Adrenal gland (tissue), 12 donors: ENCODE measurements around the gene SLC27A2. TPM values are rescaled to one million over a fixed set of nuclear protein-coding genes. Genes with fewer than 3 reads are reported as not detected.
"Not testable (repeated sequence)": the region's sequence is repeated elsewhere in the genome, so short reads cannot be mapped to it uniquely, and the experiment has no call there.

Experiments used
- DNase-seq, 7 donors: peaks; one replicate each; pipeline ENCODE4 v3.0.0-alpha.2; 2019 to 2020
- H3K27ac ChIP-seq, 5 donors: fragments of 200-600 bp; sonication (generic) in 4 of 5; 1 replicate in 3 of 5; 2 replicates in 2 of 5; pipeline versions ENCODE4 v1.5.1 to v1.8.0; 2016 to 2020; ENCODE audit warnings: mild to moderate bottlenecking in 1 of 5
- H3K27me3 ChIP-seq: fragments of 200-600 bp; 2 replicates; pipeline ENCODE4 v1.8.0; 2021
- H3K36me3 ChIP-seq, 2 donors: fragments of 200-600 bp; replicated peaks in 1 of 2; 1 replicate in 1 of 2; 2 replicates in 1 of 2; pipeline versions ENCODE4 v1.5.1 to v1.8.0; 2018 to 2022
- H3K4me1 ChIP-seq, 2 donors: fragments of 200-600 bp; replicated peaks in 1 of 2; 1 replicate in 1 of 2; 2 replicates in 1 of 2; pipeline versions ENCODE4 v1.5.1 to v1.8.0; 2018 to 2021
- H3K4me3 ChIP-seq, 4 donors: fragments of 200-600 bp; sonication (generic) in 3 of 4; one replicate each; pipeline ENCODE4 v1.5.1; 2016 to 2018
- H3K9me3 ChIP-seq, 3 donors: fragments of 200-600 bp; sonication (generic) in 1 of 3; replicated peaks in 1 of 3; 1 replicate in 2 of 3; 2 replicates in 1 of 3; pipeline versions ENCODE4 v1.5.1 to v1.8.0; 2016 to 2021
- POLR2A ChIP-seq, 2 donors: fragments of 450-650 bp; IDR thresholded peaks; one replicate each; pipeline ENCODE4 v1.6.1; 2017; ENCODE audit warnings: antibody characterized with exemption in 2 of 2, mild to moderate bottlenecking in 2 of 2, moderate library complexity in 1 of 2
- WGBS, 4 donors: extraction: QIAGEN DNeasy Blood & Tissue Kit in 2 of 4; methylation state at CpG; one replicate each; pipeline versions ENCODE4 v1.1.5 to v1.1.7; 2013 to 2017; 5-methylcytosine and 5-hydroxymethylcytosine counted together
- intact Hi-C, 2 donors: fragments of 100-400 bp; cut with DNase I; formaldehyde crosslinking; loops; one replicate each; pipeline versions ENCODE4 v1.14.1 to v1.15.0; 2022 to 2023
- polyA plus RNA-seq, 3 donors: library from polyadenylated mRNA; stranded (reverse); fragments of 200-250 nt in 2 of 3; fragments of 350-450 nt in 1 of 3; fragmentation: Illumina TruSeq in 1 of 3; extraction: RNeasy Lipid Tissue Mini Kit (QIAGEN cat#74804) in 1 of 3; gene quantifications; one replicate each; pipeline ENCODE4 v1.2.3, GENCODE V29; 2013 to 2014
- total RNA-seq, 9 donors: library from RNA; depleted of rRNA in 4 of 9; stranded (reverse); fragments of >200 nt in 4 of 9; fragments of 120-200 nt in 1 of 9; fragmentation: NEBNext Ultra II Directional in 1 of 9; extraction: Animal tissue kit (Norgen Biotek cat#: 25700) in 1 of 9; gene quantifications; one replicate each; pipeline versions ENCODE4 v1.1.0 to v1.2.4, GENCODE V29; 2013 to 2023
- TF ChIP-seq, protein P1 (sequence below), 6 experiments: fragments of 450-650 bp in 4 of 6; fragments of 200-600 bp in 2 of 6; sonication (generic) in 1 of 6; IDR thresholded peaks; 1 replicate in 5 of 6; 2 replicates in 1 of 6; pipeline versions ENCODE4 v1.5.1 to v1.8.0; 2016 to 2021; ENCODE audit warnings: antibody characterized with exemption in 6 of 6, mild to moderate bottlenecking in 2 of 6, moderate library complexity in 1 of 6
- donor health status: healthy with polysubstance abuse.
- donor health status: Bipolar disorder and iron deficiency.
- donor health status: DM: yes; HTN: yes; CAD: no.
- donor health status: DM: no; HTN: no; CAD: no.
- donor health status: DM: no; HTN: no; CAD: no.
- donor health status: DM: yes; HTN: yes; CAD: no.

SLC27A2 gene
- total and polyA plus RNA-seq, 12 donors, result 0.22 to 49.5 (median 22.5) TPM

DNA sequence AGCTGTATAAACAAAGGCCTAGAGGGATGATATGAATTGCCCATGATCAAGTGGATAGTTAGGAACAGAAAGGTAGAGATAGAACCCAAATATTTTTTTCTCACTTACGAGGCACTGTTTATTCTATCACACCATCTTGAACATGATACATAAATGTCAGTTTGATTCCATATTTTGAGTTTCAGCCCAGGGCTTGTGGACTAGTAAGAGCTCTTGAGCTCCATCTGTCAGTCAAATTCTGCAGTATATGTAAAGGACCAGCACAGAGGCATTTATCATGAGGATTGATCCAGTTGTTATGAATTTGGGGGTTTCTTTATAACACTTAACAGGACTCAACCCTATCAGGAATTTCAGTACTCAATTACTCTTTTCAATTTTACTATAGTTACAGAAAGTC, 4.8 kb downstream of the SLC27A2 start:
- DNase-seq, result no peak
- Histone ChIP-seq H3K9me3 (no peaks in the 10 kb centered on the region), H3K4me3 (no peak overlapping the region), H3K36me3 (no peaks in the 10 kb centered on the region), H3K27ac (no peak overlapping the region), H3K27me3 (peaks cover 8% of the 10 kb centered on the region), H3K4me1 (peaks cover 7 to 11% of the 10 kb centered on the region in 2 donors)
- WGBS, 4 donors, result 76 to 93% (median 84%) methylated on average over 1 of the region's 1 CpG
- intact Hi-C loops, result loop anchor here in 1 of 2 donors (10.0 kb wide), 1 partner anchor 138 kb away; no protein-coding TSS in a partner anchor
- TF ChIP-seq POLR2A (IDR thresholded peaks at IDR 0.05), result no peak
- TF ChIP-seq, protein P1, sequence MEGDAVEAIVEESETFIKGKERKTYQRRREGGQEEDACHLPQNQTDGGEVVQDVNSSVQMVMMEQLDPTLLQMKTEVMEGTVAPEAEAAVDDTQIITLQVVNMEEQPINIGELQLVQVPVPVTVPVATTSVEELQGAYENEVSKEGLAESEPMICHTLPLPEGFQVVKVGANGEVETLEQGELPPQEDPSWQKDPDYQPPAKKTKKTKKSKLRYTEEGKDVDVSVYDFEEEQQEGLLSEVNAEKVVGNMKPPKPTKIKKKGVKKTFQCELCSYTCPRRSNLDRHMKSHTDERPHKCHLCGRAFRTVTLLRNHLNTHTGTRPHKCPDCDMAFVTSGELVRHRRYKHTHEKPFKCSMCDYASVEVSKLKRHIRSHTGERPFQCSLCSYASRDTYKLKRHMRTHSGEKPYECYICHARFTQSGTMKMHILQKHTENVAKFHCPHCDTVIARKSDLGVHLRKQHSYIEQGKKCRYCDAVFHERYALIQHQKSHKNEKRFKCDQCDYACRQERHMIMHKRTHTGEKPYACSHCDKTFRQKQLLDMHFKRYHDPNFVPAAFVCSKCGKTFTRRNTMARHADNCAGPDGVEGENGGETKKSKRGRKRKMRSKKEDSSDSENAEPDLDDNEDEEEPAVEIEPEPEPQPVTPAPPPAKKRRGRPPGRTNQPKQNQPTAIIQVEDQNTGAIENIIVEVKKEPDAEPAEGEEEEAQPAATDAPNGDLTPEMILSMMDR (IDR thresholded peaks at IDR 0.05), result no peak

DNA sequence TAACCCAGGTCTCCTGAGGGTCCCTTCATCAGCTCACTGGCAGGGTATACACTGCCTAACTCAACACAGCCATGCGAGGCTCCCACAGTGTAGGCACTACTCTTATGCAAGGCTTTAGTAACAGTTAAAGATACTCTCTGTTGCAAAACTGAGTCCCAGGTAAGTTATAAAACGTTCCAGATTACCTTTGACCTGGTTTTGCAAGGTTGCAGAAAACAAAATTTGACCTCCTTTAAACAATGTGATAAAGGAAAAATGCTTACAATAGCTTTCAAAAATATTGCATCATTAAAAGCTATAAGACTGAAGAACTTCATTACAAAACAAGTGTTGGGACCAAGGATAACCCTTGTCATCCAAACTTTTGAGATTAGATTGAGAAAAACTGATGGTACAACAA, 5.5 kb downstream of the SLC27A2 start:
- no peak for DNase-seq
- H3K4me1 ChIP-seq, result peaks cover 3 to 6% of the 10 kb centered on the region in 2 donors
- no peaks in the 10 kb centered on the region for H3K9me3 ChIP-seq
- no peak overlapping the region for H3K4me3 ChIP-seq
- TF ChIP-seq POLR2A (IDR thresholded peaks at IDR 0.05), result no peak
- TF ChIP-seq, protein P1 (IDR thresholded peaks at IDR 0.05), result no peak
- intact Hi-C loops, result loop anchor here in 1 of 2 donors (10.0 kb wide), 1 partner anchor 137 kb away; no protein-coding TSS in a partner anchor
- WGBS, 4 donors, result 55 to 85% (median 74%) methylated on average over 2 of the region's 2 CpGs
- H3K36me3 ChIP-seq, result no peaks in the 10 kb centered on the region
- H3K27me3 ChIP-seq, result peaks cover 5% of the 10 kb centered on the region
- H3K27ac ChIP-seq, result no peak overlapping the region

DNA sequence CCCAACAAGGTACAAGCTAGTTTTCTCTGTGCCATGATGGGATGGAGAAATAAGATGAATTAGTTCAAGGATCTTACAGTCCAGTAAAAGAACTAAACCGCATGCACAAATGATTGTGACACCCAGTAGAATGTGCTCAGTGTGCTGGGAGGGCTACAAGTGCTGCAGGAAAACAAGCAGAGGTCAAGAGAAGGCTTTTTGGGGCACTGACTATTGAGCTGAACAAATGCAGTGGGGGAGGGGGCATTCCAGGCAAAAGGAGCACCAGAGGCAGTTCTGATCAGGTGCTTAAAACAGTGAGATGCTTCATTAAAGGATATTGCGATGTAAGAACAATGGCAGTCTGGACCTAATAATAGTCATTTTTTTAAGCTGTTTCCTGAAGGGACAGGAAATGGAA, 6.0 kb downstream of the SLC27A2 start:
- peaks cover 0 to under 1% of the 10 kb centered on the region in 2 donors for H3K4me1 ChIP-seq
- H3K27me3 ChIP-seq, result peaks cover under 1% of the 10 kb centered on the region
- DNase-seq, result no peak
- no peak for TF ChIP-seq POLR2A (IDR thresholded peaks at IDR 0.05)
- TF ChIP-seq, protein P1 (IDR thresholded peaks at IDR 0.05), result no peak
- H3K27ac ChIP-seq, result no peak overlapping the region
- H3K36me3 ChIP-seq, result no peaks in the 10 kb centered on the region
- H3K4me3 ChIP-seq, result no peak overlapping the region
- WGBS, 4 donors, result 75 to 87% (median 84%) methylated on average over 2 of the region's 2 CpGs
- H3K9me3 ChIP-seq, result no peaks in the 10 kb centered on the region
- intact Hi-C loops, result loop anchor here in 1 of 2 donors (10.0 kb wide), 1 partner anchor 137 kb away; no protein-coding TSS in a partner anchor

DNA sequence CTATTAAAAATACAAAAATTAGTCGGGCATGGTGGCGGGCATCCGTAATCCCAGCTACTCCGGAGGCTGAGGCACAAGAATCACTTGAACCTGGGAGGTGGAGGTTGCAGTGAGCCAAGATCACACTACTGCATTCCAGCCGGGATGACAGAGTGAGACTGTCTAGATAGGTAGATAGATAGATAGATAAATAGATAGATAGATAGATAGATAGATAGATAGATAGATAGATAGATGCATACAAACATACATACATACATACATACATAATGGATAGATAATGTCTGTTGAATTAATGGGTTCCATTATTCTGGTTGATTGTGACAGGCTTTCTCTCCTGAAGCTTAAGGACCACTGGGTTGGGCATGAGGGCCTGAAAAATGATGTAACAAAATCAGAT, 6.8 kb downstream of the SLC27A2 start:
- H3K9me3 ChIP-seq, H3K4me1 ChIP-seq, H3K27me3 ChIP-seq, H3K27ac ChIP-seq, H3K4me3 ChIP-seq, H3K36me3 ChIP-seq, DNase-seq: not testable (repeated sequence)
- 89 to 96% (median 93%) methylated on average over 5 of the region's 5 CpGs for WGBS, 4 donors
- intact Hi-C loops, result loop anchor here in 1 of 2 donors (10.0 kb wide), 1 partner anchor 136 kb away; no protein-coding TSS in a partner anchor

DNA sequence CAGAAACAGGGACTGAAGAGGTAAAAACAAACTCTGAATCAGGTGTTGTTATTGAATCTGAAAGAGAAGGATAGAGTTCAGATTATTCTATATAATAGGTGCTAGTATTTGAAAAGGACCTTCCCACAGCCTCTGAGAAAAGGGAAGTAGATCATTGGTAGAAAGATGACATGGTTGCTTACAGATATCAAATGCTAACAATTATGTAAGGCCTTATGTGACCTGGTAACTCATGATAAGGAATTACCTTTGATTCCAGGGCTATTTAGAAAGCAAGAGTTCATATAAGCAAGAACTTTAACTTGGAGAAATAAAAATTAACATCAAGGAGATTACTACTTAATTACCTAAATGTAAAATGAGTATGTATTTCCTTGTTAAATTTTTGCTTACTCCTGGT, 7.6 kb downstream of the SLC27A2 start:
- no peaks in the 10 kb centered on the region for H3K9me3 ChIP-seq
- no peak overlapping the region for H3K4me3 ChIP-seq
- H3K27ac ChIP-seq, result no peak overlapping the region
- H3K4me1 ChIP-seq, result no peaks in the 10 kb centered on the region
- no peaks in the 10 kb centered on the region for H3K36me3 ChIP-seq
- TF ChIP-seq POLR2A (IDR thresholded peaks at IDR 0.05), result no peak
- TF ChIP-seq, protein P1 (IDR thresholded peaks at IDR 0.05), result no peak
- H3K27me3 ChIP-seq, result no peaks in the 10 kb centered on the region
- intact Hi-C loops, result loop anchor here in 1 of 2 donors (10.0 kb wide), 1 partner anchor 135 kb away; no protein-coding TSS in a partner anchor
- no peak for DNase-seq
